Fibroblast of villous mesenchyme (primary cell): Measurements from ENCODE around the gene CWC15. TPM values are rescaled to one million over a fixed set of nuclear protein-coding genes. Genes with fewer than 3 reads are reported as not detected.

ENCODE experiments used
- DNase-seq: peaks from one replicate; pipeline ENCODE4 v3.0.0-alpha.2; 2010; ENCODE audit warnings: low read depth
- H3K4me3 ChIP-seq: 2 replicates; pipeline ENCODE4 v1.5.1; 2011; ENCODE audit warnings: low read depth, mild to moderate bottlenecking, low read length
- total RNA-seq: library from RNA; depleted of rRNA; stranded (reverse); fragments of >200 nt; gene quantifications from 2 replicates; pipeline ENCODE4 v1.2.3, GENCODE V29; 2012
- TF ChIP-seq, protein P1 (sequence below): IDR thresholded peaks from 2 replicates; pipeline ENCODE4 v1.5.1; 2012; ENCODE audit warnings: low read depth, mild to moderate bottlenecking, low read length; ENCODE audit not compliant: insufficient read depth

CWC15 gene
- total RNA-seq, 1 donor, result 35.0 TPM

DNA sequence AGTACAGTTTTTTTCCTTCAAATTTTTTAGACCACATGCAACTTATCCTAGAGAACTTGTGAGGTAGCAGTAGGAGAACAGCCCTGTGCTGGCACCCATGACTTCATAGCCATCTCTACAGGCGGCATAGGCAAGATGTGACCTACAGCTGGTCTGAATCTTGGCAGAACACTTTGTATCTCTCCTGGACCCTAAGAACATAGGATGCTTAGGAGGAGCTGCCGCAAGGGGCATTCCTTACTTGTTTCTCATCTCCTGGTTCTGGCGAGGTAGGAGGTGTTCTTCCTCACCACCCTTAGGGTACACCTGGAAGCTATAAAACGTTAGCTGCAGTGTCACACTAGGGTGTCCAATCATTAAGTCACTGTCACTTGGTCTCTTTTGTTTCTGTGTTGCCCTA is 16.4 kb downstream of the CWC15 start:
- no peak for DNase-seq
- H3K4me3 ChIP-seq, result no peak overlapping the region
- TF ChIP-seq, protein P1, sequence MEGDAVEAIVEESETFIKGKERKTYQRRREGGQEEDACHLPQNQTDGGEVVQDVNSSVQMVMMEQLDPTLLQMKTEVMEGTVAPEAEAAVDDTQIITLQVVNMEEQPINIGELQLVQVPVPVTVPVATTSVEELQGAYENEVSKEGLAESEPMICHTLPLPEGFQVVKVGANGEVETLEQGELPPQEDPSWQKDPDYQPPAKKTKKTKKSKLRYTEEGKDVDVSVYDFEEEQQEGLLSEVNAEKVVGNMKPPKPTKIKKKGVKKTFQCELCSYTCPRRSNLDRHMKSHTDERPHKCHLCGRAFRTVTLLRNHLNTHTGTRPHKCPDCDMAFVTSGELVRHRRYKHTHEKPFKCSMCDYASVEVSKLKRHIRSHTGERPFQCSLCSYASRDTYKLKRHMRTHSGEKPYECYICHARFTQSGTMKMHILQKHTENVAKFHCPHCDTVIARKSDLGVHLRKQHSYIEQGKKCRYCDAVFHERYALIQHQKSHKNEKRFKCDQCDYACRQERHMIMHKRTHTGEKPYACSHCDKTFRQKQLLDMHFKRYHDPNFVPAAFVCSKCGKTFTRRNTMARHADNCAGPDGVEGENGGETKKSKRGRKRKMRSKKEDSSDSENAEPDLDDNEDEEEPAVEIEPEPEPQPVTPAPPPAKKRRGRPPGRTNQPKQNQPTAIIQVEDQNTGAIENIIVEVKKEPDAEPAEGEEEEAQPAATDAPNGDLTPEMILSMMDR, result no peak

DNA sequence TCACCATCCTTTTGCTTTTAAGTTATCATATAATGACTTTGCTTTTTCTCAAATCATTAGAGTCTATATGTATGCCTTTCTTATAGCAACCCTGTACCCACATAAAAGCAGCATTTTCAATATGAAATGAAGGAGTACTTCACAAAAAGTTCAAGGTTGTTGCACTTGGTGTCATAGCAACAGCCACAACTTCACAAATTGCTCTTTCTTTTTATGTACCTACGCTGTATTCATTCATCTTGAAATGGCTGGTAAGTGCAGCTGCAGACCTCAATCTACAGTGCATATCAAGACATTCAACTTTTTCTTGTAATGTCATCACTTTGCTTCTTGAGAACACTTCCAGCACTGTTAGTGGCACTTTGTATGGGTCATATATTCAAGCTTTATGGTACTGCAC is 18.6 kb downstream of the CWC15 start:
- TF ChIP-seq, protein P1, result no peak
- H3K4me3 ChIP-seq, result no peak overlapping the region
- no peak for DNase-seq

DNA sequence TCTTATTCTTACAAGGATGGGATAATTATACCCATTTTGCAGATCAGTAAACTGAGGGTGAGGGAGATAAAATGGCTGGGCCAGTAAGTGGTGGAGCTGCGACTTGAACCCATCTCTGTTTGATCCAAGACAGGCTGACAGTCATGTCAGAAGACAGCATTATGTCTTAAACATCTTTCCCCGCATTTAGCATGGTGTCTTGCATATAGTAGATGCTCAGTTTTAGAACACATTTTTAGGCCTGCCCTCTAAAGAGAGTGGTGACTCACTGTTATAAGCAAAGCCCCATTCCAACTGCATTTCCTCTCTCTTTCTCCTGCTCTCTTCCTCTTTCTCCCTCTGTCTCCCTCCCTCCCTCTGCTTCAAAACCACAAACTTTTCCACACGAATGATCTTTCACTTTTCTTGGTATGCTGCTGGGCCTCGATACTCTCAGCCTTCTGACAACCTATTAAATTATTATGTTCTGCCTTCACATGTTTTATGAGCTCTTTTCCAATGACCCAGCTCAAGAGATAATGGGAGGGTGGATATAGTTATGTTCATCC is 25.2 kb downstream of the CWC15 start:
- TF ChIP-seq, protein P1, result no peak
- peak; percentile 90 for DNase-seq
- no peak overlapping the region for H3K4me3 ChIP-seq

DNA sequence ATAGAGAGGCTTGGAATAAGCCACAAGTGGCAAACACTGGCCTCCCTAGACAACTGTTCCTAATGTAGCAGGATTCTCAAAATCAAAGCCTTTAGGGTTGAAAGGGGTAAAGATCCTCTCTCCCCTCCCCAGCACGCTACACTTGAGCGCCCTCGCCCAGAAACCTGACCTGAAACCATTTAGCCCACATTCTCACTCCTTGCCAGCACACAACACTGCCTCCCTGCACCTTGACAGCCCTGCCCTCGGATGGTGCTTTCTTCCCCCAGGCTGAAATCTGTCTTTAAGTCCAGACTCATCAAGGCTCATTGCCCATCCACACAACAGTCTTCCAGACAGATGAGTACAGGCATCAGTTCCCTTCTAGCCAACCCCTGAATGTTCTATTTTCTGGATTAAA is 26.5 kb downstream of the CWC15 start:
- TF ChIP-seq, protein P1, result no peak
- no peak for DNase-seq
- no peak overlapping the region for H3K4me3 ChIP-seq

DNA sequence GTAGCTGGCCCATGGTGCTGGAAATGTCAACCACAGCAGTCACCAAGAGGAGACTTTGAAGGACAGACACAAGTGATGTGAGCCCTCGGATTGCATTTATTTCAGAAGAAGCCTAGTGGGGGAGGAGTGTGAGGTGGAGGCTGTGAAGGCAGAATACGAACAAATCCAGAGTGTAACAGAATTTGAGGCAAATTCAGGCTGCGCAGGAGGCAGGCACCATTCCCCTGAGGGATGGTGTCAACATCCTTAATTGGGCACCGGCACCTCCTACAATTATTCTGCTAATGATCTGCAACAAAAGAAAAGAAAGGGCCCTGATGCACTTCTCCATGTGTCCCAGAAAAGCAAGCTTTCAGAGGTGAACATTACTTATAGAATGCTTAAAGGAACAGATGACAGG is 32.2 kb downstream of the CWC15 start:
- no peak overlapping the region for H3K4me3 ChIP-seq
- DNase-seq, result no peak
- TF ChIP-seq, protein P1, result no peak

DNA sequence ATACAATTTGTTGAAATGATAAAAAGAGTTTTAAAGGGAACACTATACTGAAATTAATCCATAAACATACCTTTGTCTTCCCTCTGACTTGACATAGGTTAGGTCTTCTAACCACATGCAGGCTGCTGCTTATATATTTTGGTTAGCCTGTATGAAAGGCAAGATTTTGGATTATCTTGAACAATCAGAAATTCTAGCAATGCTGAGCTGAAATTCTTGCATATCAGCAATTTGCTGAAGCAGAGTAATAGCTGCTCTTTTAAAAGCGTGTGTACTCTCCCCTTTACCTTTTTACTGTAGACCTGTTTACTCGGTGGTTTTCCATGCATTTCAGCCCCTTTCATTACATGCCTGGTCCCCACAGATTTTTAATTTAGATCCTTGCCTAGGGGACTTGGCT is 34.0 kb downstream of the CWC15 start:
- no peak overlapping the region for H3K4me3 ChIP-seq
- TF ChIP-seq, protein P1, result no peak
- no peak for DNase-seq
